Right ventricle myocardium superior (tissue), 1 donor: ENCODE data around the gene CSK. TPM values are rescaled to one million over a fixed set of nuclear protein-coding genes. Genes with fewer than 3 reads are reported as not detected.

Source experiments
- ATAC-seq: fragments of 200-7000 bp; cut with Tn5 transposase; one replicate; pipeline ENCODE4 v1.9.1; 2020; ENCODE audit warnings: mild to moderate bottlenecking; ENCODE audit not compliant: poor library complexity
- DNase-seq: peaks from one replicate; pipeline ENCODE4 v3.0.0-alpha.2; 2020
- intact Hi-C: fragments of 100-400 bp; cut with DNase I; formaldehyde crosslinking; loops from one replicate; pipeline ENCODE4 v1.11.2; 2022
- total RNA-seq: library from RNA; stranded (reverse); fragmentation: NEBNext Ultra II Directional; extraction: Animal tissue kit (Norgen Biotek cat#: 25700); gene quantifications from one replicate; pipeline ENCODE4 v1.2.1, GENCODE V29; 2021
- donor health status: DM: no; HTN: yes; CAD: no; lungs with severe emphysema.

Gene CSK
- total RNA-seq, 1 donor from 2014 or later = 45.5 TPM

DNA sequence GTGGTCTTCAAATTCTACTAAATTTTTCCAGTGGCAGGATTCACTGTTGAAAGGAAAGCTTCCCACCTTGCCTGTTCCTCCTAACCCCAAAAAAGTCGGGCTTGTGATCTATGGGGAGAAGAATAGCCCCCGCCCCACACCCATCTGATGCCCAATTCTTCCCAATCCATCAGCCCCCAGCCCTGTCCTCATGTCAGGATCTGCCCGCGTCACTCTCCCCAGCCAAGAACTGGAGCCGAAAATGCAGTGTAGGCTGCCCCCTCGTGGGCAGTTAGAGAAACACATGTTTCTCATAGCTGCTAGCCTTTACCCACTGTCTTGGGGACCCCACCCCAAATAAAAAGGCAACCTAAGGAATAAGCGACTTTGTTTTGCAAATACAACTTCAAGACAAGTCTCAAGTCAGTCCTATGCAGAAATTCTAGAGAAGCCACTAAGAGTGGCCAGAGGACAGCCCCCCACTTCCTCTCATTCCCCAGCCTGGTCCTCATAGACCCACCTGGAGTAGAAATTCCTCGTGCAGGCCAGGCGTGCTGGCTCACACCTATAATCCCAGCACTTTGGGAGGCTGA is 13.0 kb upstream of the CSK start:
- peak; percentile 62 for ATAC-seq
- intact Hi-C loops = loop anchor here (2.0 to 5.0 kb wide), 2 partner anchors 134 to 392 kb away; no protein-coding TSS in a partner anchor

GRCh38 chr15:74769463-74770025 is 12.3 kb upstream of the CSK start:
- ATAC-seq (no peak), DNase-seq (no peak)
- intact Hi-C loops = loop anchor here (2.0 to 10.0 kb wide), 4 partner anchors 125 to 392 kb away; partner anchors contain the start of gene MPI

More for the DNA sequence above, 13.0 kb upstream of the CSK start:
- DNase-seq = peak; percentile 69

DNA sequence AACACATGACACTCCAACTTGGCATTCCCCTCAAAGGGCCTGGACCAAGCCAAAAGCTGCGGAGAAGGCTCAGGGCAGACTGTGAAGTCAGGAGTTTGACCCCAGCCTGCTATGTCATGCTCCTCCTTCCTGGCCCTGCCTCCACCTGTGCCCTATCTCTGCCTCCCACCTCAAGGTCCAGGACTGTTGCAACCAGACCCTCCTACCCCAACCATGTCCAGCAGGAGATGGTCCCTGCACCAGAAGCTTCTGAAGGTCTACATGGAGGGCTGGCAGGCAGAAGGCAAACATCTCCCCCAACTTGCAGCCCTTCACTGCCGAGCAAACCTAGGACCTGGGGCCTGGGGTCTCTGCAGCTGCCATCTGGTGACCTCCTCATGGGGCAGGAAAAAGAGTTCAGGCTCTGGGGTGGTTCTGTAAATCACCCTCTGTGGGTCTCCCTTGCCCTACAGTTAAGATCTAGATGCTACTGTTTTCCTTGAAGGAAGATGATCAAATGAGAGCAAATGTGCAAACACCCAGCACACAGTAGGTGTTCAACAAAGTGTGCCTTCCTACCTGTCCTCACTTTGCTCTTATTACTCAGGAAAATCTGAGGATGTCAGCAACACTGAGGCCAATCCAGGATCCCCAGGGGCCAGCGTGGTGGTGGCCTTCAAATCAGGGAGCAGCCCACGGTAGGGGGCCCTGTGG is 11.5 kb upstream of the CSK start:
- intact Hi-C loops = loop anchor here (2.0 to 10.0 kb wide), 2 partner anchors 124 to 180 kb away; partner anchors contain the start of gene MPI
- DNase-seq = no peak
- ATAC-seq = no peak

GRCh38 chr15:74773329-74773728 is 8.6 kb upstream of the CSK start:
- intact Hi-C loops = loop anchor here (10.0 kb wide), 1 partner anchor 121 kb away; the partner anchor contains the start of gene MPI
- ATAC-seq = no peak
- DNase-seq = no peak

GRCh38 chr15:74773731-74774252 is 8.1 kb upstream of the CSK start:
- DNase-seq = no peak
- no peak for ATAC-seq
- intact Hi-C loops = loop anchor here (10.0 kb wide), 1 partner anchor 121 kb away; the partner anchor contains the start of gene MPI

GRCh38 chr15:74775132-74775562 is 6.7 kb upstream of the CSK start:
- DNase-seq (no peak), ATAC-seq (no peak)
- intact Hi-C loops = loop anchor here (10.0 kb wide), 1 partner anchor 120 kb away; the partner anchor contains the start of gene MPI

DNA sequence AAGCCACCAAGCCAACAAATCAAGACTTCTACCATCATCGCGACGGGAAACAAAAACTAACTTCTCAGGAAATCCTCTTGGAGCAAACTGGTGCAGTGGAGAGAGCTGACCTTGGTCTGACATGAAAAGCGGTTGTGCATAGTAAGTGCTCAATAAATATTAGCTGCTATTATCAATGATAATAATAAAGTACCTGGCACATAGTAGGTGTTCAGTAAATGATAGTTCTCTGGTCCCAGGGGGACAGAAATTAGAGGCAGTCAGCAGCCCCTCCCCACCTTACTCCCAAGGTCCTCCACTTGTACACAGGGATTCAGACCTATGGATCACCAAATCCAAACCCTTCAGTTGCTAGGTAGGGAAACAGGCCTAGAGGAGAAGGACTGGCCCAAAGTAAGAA is 6.0 kb upstream of the CSK start:
- DNase-seq (no peak), ATAC-seq (no peak)
- intact Hi-C loops = loop anchor here (10.0 kb wide), 1 partner anchor 119 kb away; the partner anchor contains the start of gene MPI

DNA sequence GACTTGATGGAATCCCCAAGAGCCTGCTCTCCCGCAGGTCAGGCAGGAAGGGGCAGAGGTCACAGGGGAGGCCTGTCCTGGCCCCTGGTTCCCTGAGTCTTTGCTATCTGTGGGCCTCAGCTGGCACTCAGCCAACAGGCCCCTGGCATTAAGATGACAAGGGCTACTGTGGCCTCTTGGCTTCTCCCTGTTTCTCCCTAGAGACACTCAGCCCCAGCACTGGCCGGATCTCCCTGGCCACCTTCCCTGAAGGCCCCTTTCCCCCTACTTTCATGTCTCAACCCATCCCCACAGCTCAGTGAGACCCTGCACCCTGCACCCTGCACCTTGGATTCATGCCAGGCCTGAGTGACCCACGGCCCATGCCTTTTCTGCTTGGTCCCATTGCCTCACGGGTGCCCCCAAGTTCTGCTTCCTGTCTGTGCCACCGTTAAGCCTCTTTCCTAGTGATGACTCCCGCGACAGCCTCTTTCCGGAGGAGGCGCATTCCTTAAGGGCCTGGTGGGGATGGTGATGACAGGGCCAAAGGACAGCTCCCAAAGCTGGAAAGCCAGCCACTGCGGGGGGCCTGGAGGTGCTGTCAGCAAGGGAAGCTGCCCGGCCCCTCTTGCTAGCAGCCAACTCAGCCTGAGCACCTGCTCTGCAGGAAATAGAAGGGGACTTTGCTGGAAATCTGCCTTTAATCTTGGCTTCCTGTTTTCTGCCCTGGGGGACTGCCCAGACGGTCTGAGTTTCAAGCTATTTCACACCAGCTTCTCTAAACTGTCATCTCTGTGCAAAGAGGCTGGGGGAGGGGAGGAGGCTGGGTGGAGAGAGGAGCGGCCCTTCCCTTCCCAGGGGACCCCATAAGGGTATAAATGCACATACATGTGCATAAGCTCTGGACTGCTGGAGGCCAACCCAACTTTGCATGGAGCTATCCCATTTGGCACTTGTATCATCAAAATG is 4.8 kb upstream of the CSK start:
- ATAC-seq (peak; percentile 3), DNase-seq (peak; percentile 51)
- intact Hi-C loops = loop anchor here (10.0 kb wide), 1 partner anchor 118 kb away; the partner anchor contains the start of gene MPI

DNA sequence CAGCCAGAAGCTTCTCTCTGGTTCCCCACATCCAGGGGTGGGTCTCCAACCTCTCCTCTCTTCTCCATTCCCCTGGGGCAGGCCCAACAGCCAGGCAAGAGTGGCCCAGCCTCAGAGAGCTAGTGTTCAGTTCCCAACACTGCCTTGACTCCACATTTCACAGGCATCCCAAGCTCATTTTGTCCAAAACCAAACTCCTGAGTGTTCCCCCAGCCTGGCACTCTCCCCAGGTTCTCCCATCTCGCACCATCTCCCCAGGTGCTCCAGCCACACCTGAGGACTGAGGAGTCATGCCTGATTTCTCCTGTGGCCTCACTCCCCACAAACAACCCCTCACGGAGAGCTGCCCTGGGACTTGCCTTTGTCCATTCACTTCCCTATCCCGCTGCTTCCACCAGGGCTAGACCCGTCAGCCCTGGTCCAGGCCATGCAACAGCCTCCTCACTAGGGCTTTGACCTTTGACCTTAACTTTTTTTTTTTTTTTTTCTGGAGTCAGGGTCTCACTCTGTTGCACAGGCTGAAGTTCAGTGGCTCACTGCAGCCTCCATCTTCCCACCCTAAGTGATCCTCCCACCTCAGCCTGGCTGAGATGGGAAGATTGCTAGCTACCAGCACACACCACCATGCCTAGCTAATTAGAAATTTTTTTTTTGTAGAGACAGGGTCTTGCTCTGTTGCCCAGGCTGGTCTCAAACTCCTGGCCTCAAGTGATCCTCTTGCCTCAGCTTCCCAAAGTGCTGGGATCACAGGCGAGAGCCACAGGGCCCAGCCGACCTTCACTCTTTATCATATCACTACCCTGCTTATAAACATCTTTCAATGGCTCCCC is 3.9 kb upstream of the CSK start:
- DNase-seq (no peak), ATAC-seq (no peak)
- intact Hi-C loops = loop anchor here (10.0 kb wide), 1 partner anchor 117 kb away; the partner anchor contains the start of gene MPI

- intact Hi-C loops = loop anchor here (10.0 kb wide), 1 partner anchor 116 kb away; the partner anchor contains the start of gene MPI
- no peak for ATAC-seq
- DNase-seq = no peak
Observed at GRCh38 chr15:74778599-74778970, 3.3 kb upstream of the CSK start.

DNA sequence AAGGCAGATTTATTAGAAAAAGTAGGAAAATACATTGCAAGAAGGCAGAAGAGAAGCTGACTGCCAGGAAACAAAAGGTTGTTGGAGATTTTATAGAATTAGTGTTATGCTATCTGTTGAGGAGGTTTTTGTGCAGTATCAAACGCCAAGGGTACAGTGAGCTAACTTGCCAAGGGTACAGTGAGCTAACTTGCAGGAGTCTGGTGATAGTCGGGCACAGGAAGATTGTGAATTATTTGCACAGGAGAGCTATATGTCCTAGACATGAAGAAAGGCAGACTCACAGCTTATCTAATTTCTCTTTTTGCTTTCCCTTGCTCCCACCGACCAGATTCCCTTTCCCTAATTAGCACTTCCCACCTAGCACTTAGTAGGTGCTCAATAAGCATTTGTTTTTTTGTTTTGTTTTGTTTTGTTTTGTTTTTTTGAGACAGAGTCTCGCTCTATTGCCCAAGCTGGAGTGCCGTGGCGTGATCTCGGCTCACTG is 2.7 kb upstream of the CSK start:
- ATAC-seq = no peak
- intact Hi-C loops = loop anchor here (10.0 kb wide), 1 partner anchor 116 kb away; the partner anchor contains the start of gene MPI

DNA sequence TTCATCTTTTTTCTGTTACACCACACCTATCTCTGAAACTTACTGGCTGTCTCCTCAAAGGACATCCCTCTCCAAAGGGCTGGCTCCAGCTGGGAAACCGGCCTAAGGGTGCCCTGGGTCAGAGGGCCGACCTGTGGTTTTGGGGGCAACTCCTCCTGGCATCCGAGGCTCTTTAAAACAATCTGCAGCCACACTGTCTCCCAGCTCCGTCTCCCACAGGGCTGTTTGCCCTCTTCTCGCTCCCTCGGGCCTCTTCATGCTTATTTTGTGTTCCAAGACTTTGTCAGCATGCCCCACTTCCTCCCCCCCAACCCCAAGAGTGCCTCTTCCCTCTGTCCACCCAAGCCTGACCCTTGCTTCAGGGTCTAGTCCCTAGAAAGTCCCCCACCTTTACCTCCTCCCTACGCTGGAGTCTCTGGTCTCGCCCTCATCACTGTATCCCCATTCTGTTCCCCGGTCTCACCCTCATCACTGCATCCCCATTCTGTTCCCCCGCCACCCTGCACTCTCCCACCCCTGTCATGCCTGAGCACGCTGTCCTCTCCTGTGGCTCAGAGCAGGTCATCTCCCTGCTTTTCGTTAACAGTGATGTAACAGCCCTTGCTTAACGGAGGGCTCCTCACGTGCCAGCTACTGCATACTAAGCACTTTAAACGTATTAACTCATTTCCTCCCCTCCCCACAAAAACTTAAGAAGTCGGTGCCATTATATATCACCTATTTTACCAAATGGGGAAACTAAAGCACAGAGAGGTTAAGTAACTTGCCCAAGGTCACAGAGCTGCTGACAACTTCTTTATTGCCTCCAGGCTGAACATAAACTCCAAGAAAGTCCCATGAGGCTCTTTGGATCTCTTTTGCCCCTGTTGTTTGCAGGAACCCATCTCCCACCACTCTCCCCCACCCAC is 1.1 kb upstream of the CSK start:
- DNase-seq (no peak), ATAC-seq (no peak)
- intact Hi-C loops = no loop called here

More for the DNA sequence above, 2.7 kb upstream of the CSK start:
- DNase-seq = no peak

DNA sequence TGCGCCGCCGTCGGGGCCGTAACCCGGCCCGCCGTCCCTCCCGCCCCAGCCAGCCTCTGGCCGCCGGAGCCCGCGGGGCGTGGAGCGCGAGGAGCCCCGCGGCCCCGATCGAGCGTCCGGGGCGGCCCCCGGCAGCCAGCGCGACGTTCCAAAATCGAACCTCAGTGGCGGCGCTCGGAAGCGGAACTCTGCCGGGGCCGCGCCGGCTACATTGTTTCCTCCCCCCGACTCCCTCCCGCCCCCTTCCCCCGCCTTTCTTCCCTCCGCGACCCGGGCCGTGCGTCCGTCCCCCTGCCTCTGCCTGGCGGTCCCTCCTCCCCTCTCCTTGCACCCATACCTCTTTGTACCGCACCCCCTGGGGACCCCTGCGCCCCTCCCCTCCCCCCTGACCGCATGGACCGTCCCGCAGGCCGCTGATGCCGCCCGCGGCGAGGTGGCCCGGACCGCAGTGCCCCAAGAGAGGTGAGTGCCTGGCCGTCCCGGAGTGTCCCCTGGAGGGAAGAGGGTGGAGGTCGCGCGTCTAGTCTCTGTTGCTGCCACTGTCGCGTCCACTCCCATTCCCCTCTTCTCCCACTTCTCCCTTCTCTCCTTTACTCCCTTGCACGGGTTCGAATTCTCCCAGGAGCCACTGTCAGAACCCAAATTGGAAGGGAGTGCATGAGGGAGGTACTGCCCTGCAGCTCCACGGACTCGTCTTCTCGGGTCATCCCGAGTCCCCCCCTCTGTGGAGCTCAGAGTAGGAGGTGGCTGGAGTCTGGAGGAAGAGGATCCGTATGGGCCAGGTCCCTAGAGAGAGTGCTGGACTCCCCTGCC is 585 bp downstream of the CSK start:
- DNase-seq (peak; percentile 79), ATAC-seq (peak; percentile 14)
- intact Hi-C loops = no loop called here

DNA sequence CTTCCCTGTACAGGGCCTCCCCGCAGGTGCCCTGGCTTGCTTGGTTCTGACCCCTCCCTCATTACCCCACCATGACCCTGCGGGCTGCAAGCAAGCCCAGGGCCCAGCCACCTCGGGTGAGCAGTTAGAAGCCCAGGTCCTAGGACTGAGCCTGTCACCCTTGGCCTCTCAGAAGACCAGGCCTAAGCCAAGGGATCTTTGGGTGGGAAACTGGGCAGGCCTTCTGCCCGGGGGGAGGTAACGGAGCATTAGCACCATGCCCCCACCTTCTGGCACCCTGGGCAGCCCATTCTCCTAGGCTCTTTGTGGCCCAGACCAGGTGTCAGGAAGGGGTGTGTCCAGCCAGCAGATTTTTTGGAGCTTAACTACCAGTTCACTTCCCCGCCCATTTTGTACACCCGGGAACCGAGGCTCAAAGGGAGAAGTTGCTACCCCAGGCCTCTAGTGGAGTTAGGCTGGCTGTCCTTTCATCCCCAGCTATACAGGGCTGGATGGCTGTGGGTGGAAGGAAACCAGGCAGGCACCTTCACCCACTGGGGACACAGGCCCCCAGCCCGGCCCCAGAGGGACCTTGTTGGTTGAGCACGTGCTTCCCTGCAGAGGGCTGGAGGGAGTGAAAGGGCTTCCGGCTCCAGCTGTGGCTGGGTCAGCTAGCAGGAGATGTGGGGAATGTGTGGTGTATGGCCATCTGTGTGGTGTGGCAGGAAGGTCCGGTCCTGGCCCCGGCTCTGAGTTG is 1.4 kb downstream of the CSK start:
- peak; percentile 1 for ATAC-seq
- peak; percentile 57 for DNase-seq
- intact Hi-C loops = no loop called here

DNA sequence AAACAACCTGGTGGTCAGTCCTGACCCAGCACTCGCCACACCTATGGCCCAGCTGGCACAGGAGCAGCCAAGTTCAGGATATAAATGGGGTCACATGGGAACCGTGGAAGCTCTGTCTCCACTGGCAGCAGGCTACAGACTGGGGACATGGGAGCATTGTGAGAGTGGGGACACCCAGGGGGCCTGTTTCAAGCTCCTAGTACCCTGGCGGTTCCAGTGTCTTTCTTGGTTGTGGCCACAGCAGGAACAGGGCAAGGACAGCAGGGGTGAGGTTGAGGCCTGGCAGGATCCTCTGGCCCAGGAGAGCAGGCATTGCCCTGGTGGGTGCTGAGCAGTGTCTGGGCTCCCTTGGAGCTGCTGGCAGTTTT is 1.9 kb downstream of the CSK start:
- ATAC-seq (no peak), DNase-seq (no peak)
- intact Hi-C loops = no loop called here
